Duodenal mucosa (tissue), 2 donors: ENCODE measurements around the gene IFT122.
"Not testable (repeated sequence)": the region's sequence is repeated elsewhere in the genome, so short reads cannot be mapped to it uniquely, and the experiment has no call there.

ENCODE experiments used
- H3K27ac ChIP-seq: one replicate; pipeline ENCODE4 v1.7.0; 2013; ENCODE audit warnings: low read depth, low read length
- H3K27me3 ChIP-seq, 2 donors: one replicate each; pipeline ENCODE4 v1.7.0; 2013; ENCODE audit warnings: low read length in 2 of 2, control low read depth in 1 of 2; ENCODE audit not compliant: insufficient read depth in 2 of 2, control insufficient read depth in 1 of 2
- H3K36me3 ChIP-seq, 2 donors: one replicate each; pipeline ENCODE4 v1.7.0; 2013; ENCODE audit warnings: low read length in 2 of 2, control low read depth in 1 of 2; ENCODE audit not compliant: insufficient read depth in 2 of 2, control insufficient read depth in 1 of 2
- H3K4me1 ChIP-seq, 2 donors: one replicate each; pipeline ENCODE4 v1.7.0; 2013; ENCODE audit warnings: low read length in 2 of 2, control low read depth in 1 of 2; ENCODE audit not compliant: insufficient read depth in 2 of 2, control insufficient read depth in 1 of 2
- H3K4me3 ChIP-seq, 2 donors: one replicate each; pipeline ENCODE4 v1.7.0; 2013; ENCODE audit warnings: low read length in 2 of 2, low read depth in 1 of 2
- H3K9ac ChIP-seq, 2 donors: one replicate each; pipeline ENCODE4 v1.7.0; 2013; ENCODE audit warnings: low read length in 2 of 2, low read depth in 1 of 2
- H3K9me3 ChIP-seq, 2 donors: one replicate each; pipeline ENCODE4 v1.7.0; 2013; ENCODE audit warnings: low read length in 2 of 2, control low read depth in 1 of 2; ENCODE audit not compliant: control insufficient read depth in 1 of 2

Gene IFT122

DNA sequence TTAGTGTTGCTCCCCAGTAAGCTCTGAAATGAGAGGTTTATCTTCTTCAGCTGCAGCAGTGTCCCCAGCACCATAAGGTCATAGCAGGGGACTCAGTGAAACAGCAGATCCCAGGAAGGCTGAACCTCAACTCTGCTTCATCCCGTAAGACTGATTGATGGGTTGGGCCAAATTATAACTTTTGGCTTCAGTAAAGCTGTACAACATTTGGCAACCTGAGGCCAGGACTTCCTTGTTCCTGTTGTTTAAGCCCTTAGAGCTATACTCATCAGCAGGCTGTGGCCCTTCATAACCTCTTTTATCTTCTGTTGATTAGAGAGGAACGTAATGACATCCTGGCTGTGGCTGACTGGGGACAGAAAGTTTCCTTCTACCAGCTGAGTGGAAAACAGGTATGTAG, 29.0 kb downstream of the IFT122 start:
- Histone ChIP-seq H3K9me3 (no peaks in the 10 kb centered on the region), H3K36me3 (peaks cover 13% of the 10 kb centered on the region in 2 donors), H3K4me3 (no peak overlapping the region), H3K9ac (no peak overlapping the region), H3K4me1 (peaks cover 16 to 24% of the 10 kb centered on the region in 2 donors), H3K27me3 (no peaks in the 10 kb centered on the region), H3K27ac (no peak overlapping the region)

DNA sequence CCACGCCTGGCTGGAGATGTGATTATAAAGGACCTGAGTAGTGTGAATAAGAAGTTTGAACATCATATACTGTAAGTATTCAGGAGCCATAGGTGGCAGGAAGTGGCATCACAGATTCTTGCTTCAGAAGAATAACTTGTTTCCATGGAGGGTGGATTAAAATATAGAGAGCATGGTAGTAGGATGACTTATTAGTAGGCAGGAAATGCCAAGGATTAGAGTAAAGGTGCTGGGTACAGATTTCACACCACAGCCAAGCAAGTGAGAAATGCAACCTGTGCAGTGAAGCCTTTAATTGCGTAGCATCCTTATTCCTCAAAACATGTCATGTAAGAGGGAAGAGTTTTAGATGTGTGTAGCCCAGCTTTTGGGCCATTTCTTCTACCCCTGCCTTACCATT, 30.8 kb downstream of the IFT122 start:
- no peaks in the 10 kb centered on the region for H3K9me3 ChIP-seq
- no peak overlapping the region for H3K9ac ChIP-seq
- H3K36me3 ChIP-seq = peaks cover 5 to 7% of the 10 kb centered on the region in 2 donors
- no peak overlapping the region for H3K27ac ChIP-seq
- H3K27me3 ChIP-seq = no peaks in the 10 kb centered on the region
- H3K4me1 ChIP-seq = peaks cover 16 to 24% of the 10 kb centered on the region in 2 donors
- no peak overlapping the region for H3K4me3 ChIP-seq

DNA sequence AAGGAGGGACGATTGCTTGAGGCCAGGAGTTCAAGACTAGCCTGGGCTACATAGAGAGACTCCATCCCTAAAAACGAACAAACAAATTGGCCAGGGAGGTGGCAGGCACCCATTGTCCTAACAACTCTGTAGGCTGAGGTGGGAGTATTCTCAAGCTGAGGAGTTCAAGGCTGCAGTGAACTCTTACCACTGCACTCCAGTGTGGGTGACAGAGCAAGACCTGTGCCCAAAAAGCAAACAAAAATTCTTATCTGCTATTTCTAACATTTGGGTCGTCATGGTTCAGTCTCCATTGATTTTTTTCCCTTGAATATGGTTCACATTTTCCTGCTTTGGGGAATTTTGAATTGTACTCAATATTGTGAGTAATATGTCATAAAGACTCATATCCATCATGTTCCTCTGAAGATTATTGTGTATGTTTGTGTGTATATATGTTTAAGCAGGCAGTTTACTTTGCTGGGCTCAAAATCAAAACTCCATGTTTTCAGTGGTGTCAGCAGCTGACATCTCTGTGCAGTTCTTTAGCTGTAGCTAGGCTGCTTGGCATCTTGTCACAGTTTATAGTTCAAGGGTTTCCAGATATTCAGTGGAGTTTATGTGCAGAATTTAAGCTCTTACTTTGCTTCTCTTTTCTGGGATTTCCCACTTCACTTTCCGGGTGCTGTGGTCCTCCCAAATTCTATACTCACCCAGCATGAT, 33.2 kb downstream of the IFT122 start:
- Histone ChIP-seq H3K4me1 (peaks cover 12 to 16% of the 10 kb centered on the region in 2 donors), H3K4me3 (no peak overlapping the region), H3K9ac (no peak overlapping the region)

DNA sequence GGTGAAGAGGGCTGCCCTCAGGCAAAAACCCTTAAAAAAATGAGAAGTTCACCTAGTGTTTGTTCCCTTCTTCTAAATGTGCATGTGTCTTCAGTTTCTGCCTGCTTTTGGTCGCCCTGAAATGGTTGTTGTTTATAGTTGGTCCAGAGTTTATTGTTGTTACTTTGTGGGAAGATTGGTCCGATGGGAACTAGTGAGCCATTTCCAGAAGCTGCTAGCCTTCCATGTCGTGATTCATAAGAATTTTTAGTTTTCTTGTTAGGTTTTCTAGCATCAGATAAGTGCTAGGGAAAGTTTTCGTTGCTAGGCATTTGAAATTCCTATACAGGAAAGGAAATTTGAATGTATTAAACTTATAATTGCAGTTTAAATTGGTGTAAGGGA, 33.7 kb downstream of the IFT122 start:
- Histone ChIP-seq H3K36me3 (peaks cover 5 to 26% of the 10 kb centered on the region in 2 donors), H3K27me3 (no peaks in the 10 kb centered on the region), H3K9ac (no peak overlapping the region), H3K4me1 (peaks cover 7 to 10% of the 10 kb centered on the region in 2 donors), H3K4me3 (no peak overlapping the region), H3K27ac (no peak overlapping the region), H3K9me3 (no peaks in the 10 kb centered on the region)

More for the DNA sequence above, 33.2 kb downstream of the IFT122 start:
- Histone ChIP-seq H3K27ac (no peak overlapping the region), H3K36me3 (peaks cover 5 to 23% of the 10 kb centered on the region in 2 donors), H3K27me3 (no peaks in the 10 kb centered on the region), H3K9me3 (no peaks in the 10 kb centered on the region)

DNA sequence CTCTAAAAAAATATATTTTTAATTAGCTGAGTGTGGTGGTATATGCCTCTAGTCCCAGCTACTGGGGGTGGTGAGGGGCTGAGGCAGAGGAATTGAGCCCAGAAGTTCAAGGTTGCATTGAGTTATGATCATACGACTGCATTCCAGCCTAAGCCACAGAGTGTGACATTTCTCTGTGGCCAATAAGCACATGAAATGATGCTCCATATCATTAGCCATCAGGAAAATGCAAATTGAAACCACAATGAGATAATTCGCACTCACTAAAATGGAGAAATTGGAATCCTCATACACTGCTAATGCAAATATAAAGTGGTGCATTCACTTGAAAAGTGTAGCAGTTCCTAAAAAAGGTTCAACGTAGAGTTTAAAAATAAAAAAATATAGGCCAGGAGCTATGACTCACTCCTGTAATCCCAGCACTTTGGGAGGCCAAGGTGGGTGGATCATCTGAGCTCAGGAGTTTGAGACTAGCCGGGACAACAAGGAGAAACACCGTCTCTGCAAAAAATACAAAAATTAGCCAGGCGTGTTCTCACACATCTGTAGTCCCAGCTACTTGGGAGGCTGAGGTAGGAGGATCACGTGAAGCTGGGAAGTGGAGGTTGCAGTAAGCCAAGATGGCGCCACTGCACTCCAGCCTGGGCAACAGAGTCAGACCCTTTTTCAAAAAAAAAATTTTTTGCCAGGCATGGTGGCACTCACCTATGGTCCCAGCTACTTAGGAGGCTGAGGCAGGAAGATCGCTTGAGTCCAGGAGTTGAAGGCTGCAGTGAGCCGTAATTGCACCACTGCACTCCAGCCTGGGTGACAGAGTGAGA, 35.2 kb downstream of the IFT122 start:
- H3K4me3 ChIP-seq = no peak overlapping the region
- no peaks in the 10 kb centered on the region for H3K9me3 ChIP-seq
- no peak overlapping the region for H3K27ac ChIP-seq
- peaks cover 5 to 29% of the 10 kb centered on the region in 2 donors for H3K36me3 ChIP-seq
- H3K4me1 ChIP-seq = no peaks in the 10 kb centered on the region
- H3K9ac ChIP-seq = no peak overlapping the region
- H3K27me3 ChIP-seq = no peaks in the 10 kb centered on the region

DNA sequence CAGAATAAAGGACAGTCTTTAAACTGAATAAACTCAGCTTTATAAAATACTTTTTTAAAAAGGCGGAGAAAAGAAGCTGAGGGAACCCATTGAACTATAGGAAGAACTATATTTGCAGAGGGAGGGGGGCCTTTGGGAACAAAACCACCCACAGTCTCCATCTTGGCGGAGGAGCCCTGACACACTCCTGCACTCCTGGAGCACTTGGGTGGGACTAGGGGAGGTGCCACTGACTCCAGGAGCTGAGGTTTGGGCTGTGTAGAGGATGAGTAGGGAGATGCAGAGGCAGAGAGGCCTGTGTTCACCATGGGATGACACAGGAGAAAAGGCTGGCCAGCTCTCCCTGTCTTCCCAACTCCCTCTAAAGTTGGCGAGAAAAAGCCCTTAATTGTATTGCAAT, 35.8 kb downstream of the IFT122 start:
- Histone ChIP-seq H3K4me3 (no peak overlapping the region), H3K9me3 (no peaks in the 10 kb centered on the region), H3K27ac (no peak overlapping the region), H3K9ac (no peak overlapping the region), H3K36me3 (peaks cover 5 to 32% of the 10 kb centered on the region in 2 donors), H3K27me3 (no peaks in the 10 kb centered on the region), H3K4me1 (no peaks in the 10 kb centered on the region)

DNA sequence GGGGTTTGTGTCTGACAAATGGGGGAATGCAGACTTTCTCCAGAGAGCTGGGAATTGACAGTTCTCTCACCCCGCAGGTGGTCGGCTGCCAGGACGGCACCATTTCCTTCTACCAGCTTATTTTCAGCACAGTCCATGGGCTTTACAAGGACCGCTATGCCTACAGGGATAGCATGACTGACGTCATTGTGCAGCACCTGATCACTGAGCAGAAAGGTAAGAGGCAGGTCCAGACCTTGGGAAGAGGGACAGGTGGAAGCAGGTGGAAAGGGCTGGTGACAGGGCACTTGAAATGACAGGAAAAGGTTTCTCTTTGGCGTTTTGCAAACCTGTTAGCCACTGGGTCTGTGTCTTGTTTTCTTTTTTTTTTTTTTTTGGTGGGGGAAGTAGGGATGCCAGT, 36.6 kb downstream of the IFT122 start:
- no peak overlapping the region for H3K27ac ChIP-seq
- no peak overlapping the region for H3K4me3 ChIP-seq
- H3K36me3 ChIP-seq = peaks cover 0 to 32% of the 10 kb centered on the region in 2 donors
- no peak overlapping the region for H3K9ac ChIP-seq
- H3K9me3 ChIP-seq = no peaks in the 10 kb centered on the region
- no peaks in the 10 kb centered on the region for H3K4me1 ChIP-seq
- H3K27me3 ChIP-seq = no peaks in the 10 kb centered on the region

DNA sequence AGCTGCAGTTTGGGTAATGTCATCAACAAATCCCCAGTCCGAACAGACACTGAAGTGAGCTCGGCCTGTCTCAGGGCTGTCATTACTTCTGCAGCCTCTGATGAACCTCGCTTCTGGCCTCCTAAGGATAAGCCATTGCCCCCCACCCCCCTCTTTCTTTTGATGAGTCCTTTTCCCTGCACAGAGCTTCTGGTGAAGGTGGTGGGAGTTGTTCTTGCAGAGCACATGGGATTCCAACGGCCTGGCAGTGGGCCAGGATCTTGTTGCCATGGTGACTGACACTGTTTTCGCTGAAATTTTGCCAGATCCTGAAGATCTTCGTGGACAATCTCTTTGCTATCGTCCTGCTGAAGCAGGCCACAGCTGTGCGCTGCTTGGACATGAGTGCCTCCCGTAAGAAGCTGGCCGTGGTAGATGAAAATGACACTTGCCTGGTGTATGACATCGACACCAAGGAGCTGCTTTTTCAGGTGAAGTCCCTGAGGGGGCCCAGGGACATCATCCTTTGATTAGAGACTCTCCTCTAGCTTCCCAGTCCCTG, 41.3 kb downstream of the IFT122 start:
- H3K4me1 ChIP-seq, H3K27ac ChIP-seq: not testable (repeated sequence)
- peaks cover 0 to 39% of the 10 kb centered on the region in 2 donors for H3K36me3 ChIP-seq

DNA sequence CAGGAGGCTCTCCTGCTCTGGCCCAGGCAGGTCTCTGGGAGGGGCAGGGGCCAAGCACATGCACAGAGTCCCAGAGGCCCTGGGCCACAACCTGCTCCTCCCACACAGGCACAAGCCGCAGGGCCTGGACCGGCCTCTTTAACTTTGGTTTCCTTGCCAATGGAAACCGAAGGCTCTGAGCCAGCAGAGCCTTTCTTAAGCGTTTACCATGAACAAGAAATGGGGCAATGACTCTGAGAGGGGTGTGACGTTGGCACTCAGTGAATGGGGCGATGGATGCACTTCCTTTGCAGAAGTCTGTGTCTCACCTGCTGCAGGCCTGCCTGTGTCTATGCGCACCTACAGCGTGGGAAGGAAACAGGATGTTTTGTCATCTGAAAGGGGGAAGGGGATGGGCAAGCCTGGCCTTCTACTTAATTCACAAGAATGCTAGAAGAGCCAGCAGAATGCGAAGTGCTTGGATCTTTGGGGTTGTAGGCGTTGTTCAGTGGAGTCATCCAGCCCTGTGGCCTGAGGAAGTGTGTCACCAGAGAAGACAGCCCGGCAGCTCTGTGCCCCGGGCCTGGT, 41.8 kb downstream of the IFT122 start:
- no peaks in the 10 kb centered on the region for H3K27me3 ChIP-seq
- peaks cover 3 to 6% of the 10 kb centered on the region in 2 donors for H3K4me1 ChIP-seq
- H3K9ac ChIP-seq = no peak overlapping the region
- no peaks in the 10 kb centered on the region for H3K9me3 ChIP-seq
- no peak overlapping the region for H3K27ac ChIP-seq
- H3K4me3 ChIP-seq = no peak overlapping the region
- H3K36me3 ChIP-seq = peaks cover 0 to 34% of the 10 kb centered on the region in 2 donors

More for the DNA sequence above, 41.3 kb downstream of the IFT122 start:
- H3K9me3 ChIP-seq, H3K4me3 ChIP-seq, H3K9ac ChIP-seq, H3K27me3 ChIP-seq: not testable (repeated sequence)

DNA sequence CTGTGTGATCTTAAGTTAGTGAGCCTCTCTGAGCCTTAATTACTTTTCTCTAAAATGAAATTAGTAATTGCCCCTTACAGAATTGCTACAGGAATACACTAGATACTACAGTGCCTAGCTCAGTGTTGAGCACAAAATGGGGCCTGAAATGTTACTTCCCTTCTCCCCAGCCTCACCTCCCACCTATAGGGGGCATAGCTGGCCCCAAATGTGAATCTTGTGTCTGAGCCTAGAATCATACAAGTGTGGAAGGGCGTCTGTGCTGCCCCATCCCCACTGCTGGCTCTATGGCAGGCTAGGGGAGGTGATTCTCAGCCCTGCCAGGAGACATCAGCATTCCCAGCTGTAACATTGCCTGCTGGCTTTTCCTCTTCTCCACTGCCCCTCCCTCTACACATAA, 42.7 kb downstream of the IFT122 start:
- H3K9ac ChIP-seq = no peak overlapping the region
- no peaks in the 10 kb centered on the region for H3K27me3 ChIP-seq
- H3K4me1 ChIP-seq = peaks cover 3 to 6% of the 10 kb centered on the region in 2 donors
- H3K27ac ChIP-seq = no peak overlapping the region
- no peak overlapping the region for H3K4me3 ChIP-seq
- no peaks in the 10 kb centered on the region for H3K9me3 ChIP-seq
- peaks cover 0 to 26% of the 10 kb centered on the region in 2 donors for H3K36me3 ChIP-seq
